Measurements from ENCODE around the gene GRAMD1B. TPM values are rescaled to one million over a fixed set of nuclear protein-coding genes. Genes with fewer than 3 reads are reported as not detected.
A peak's percentile ranks its signal among the peaks of the same experiment; 100 is the strongest.

The GRAMD1B gene
- 100 to 1,000 TPM in 1 of 6 donors, 10 to 100 TPM in 2, 1 to 10 TPM in 3; 5.8 to 132 (median 10.1) TPM for total RNA-seq

DNA sequence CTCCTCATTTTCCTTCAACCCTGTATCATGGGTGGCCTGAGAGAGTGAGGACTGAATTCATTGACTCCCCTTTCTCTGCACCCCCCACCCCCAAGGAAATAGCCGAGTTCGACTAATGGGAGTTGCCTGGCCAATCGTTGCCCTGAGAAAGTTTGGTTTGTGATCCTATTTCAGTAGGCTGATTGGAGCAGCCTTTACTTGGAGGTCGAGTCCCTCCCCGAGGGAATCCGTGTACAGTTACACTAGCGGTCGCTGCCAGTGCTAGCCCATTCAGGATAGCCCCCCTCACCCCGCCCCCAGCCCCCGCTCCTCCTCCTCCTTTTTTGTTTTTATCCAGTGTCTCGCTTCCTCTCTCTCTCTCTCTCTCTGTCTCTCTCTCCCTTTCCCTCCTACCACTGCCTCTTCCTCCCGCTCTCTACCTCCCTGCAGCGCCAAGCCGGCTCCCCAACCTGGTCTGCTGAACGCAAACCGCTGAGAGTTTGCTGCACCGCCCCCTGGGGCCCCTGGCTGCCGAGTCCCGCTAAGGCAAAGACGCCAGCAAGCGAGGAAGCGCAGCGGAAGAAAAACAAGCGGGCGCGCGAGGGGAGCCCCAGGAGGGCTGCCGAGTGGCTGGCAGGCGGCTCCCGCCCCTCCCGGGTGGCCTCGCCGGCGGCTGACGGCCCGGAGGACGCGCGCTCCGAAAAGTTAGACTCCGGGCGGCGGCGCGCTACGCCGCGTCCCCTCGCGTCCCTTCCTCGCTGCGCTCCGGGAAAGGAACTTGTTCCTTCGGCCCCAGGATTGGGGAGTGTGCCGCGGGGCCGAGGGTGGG, at the start of gene GRAMD1B:
TSS of gene GRAMD1B (plus strand) at position 357 of the 808 bp plus-strand sequence. CDS start 524 bp downstream, outside the sequence.
- Histone ChIP-seq H3K9me3 (no peaks in the 10 kb centered on the region), H3K27ac (peak within 1 kb of the TSS; percentile 70 to 87 (median 78)), H3K4me3 (peak within 1 kb of the TSS; percentile 22 to 64 (median 48)), H3K36me3 (no peaks in the 10 kb centered on the region), H3K27me3 (peaks cover 0 to 5% (median 0%) of the 10 kb centered on the region in 4 donors), H3K4me1 (peaks cover 3 to 18% (median 15%) of the 10 kb centered on the region in 4 donors)
- 2% methylated on average over 28 to 47 of the region's 57 CpGs for WGBS, 2 donors
- DNase-seq (peak; percentile 41 to 91), ATAC-seq (ENCODE audit: low FRiP score in 2 of 2) (peak in 1 of 2 donors; percentile 74)
- no peak for TF ChIP-seq POLR2AphosphoS5 (IDR thresholded peaks at IDR 0.05)
- no peak for TF ChIP-seq EP300 (IDR thresholded peaks at IDR 0.05)
- TF ChIP-seq POLR2A (IDR thresholded peaks at IDR 0.05): peak in 1 of 4 donors; percentile 36
- TF ChIP-seq, protein P1, sequence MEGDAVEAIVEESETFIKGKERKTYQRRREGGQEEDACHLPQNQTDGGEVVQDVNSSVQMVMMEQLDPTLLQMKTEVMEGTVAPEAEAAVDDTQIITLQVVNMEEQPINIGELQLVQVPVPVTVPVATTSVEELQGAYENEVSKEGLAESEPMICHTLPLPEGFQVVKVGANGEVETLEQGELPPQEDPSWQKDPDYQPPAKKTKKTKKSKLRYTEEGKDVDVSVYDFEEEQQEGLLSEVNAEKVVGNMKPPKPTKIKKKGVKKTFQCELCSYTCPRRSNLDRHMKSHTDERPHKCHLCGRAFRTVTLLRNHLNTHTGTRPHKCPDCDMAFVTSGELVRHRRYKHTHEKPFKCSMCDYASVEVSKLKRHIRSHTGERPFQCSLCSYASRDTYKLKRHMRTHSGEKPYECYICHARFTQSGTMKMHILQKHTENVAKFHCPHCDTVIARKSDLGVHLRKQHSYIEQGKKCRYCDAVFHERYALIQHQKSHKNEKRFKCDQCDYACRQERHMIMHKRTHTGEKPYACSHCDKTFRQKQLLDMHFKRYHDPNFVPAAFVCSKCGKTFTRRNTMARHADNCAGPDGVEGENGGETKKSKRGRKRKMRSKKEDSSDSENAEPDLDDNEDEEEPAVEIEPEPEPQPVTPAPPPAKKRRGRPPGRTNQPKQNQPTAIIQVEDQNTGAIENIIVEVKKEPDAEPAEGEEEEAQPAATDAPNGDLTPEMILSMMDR (IDR thresholded peaks at IDR 0.05): no peak

DNA sequence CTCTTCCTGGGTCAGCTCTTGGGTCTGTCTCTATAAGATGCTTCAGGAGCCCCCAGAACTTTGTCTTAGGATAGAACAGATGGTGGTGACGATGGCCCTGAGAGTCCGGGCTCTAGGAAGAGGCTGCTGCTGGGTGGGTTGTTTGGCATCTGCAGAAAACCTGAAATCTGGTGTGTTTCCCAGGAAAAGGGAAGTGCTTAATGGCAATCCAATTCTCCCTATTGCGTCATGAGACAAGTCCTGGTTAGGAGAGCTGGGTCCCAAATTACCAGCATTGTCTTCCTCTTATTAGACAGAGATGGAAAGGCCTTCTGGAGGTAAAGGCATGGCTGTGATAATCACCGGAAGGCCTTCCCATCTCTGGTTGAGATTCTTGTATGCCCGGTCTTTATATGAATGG, 48.9 kb upstream of the GRAMD1B start:
- WGBS, 2 donors: 86 to 97% methylated on average over 5 of the region's 5 CpGs
- TF ChIP-seq POLR2A (IDR thresholded peaks at IDR 0.05) (no peak), EP300 (IDR thresholded peaks at IDR 0.05) (no peak), POLR2AphosphoS5 (IDR thresholded peaks at IDR 0.05) (no peak)
- TF ChIP-seq, protein P1 (IDR thresholded peaks at IDR 0.05): no peak

DNA sequence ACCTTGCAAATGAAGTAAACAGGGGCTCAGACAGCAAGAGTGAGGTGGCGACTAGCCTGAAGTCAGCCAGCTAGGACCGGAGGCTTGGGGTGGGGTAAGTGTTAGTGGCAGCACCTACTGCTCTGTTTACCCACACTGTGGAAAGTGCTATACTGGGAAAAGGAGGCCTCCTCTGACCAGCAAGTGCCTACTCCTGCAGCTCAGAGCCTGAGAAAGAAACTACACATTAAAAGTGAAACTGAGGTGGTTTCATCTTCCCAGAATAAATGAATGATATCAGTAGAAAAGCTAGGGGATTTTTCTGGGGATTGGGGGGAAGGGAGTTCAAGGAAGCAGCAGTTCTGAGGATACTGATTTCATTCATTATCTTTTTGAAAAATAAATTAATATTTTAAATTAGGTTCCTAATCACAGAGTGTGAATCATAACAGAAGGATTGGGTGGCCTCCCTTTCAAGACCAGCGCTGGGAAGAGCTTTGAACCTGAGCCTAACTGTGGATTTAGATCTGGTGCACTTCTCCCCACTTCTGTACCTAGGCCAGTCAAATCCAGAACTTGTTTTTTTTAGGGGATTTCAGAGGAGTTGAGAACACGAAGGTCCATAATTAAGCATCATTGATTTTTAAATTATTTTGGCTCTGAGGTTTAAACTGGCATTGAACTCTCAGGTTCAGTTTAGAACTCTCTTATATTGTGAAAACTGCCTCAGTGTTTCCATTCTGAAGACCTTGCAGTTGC, 48.1 kb upstream of the GRAMD1B start:
- Histone ChIP-seq H3K4me3 (no peak overlapping the region), H3K27ac (no peak overlapping the region), H3K36me3 (no peaks in the 10 kb centered on the region), H3K4me1 (no peaks in the 10 kb centered on the region), H3K27me3 (no peaks in the 10 kb centered on the region), H3K9me3 (no peaks in the 10 kb centered on the region)
- ATAC-seq (ENCODE audit: low FRiP score in 2 of 2) (no peak), DNase-seq (no peak)
- WGBS, 2 donors: 69 to 85% methylated on average over 4 of the region's 4 CpGs
- TF ChIP-seq POLR2A (IDR thresholded peaks at IDR 0.05) (no peak), EP300 (IDR thresholded peaks at IDR 0.05) (no peak), POLR2AphosphoS5 (IDR thresholded peaks at IDR 0.05) (no peak)
- TF ChIP-seq, protein P1 (IDR thresholded peaks at IDR 0.05): no peak

More for the DNA sequence above, 48.9 kb upstream of the GRAMD1B start:
- H3K4me1 ChIP-seq: no peaks in the 10 kb centered on the region
- ATAC-seq (ENCODE audit: low FRiP score in 2 of 2): no peak
- H3K27ac ChIP-seq: no peak overlapping the region
- H3K36me3 ChIP-seq: no peaks in the 10 kb centered on the region
- no peak for DNase-seq
- no peak overlapping the region for H3K4me3 ChIP-seq
- no peaks in the 10 kb centered on the region for H3K9me3 ChIP-seq
- H3K27me3 ChIP-seq: no peaks in the 10 kb centered on the region

DNA sequence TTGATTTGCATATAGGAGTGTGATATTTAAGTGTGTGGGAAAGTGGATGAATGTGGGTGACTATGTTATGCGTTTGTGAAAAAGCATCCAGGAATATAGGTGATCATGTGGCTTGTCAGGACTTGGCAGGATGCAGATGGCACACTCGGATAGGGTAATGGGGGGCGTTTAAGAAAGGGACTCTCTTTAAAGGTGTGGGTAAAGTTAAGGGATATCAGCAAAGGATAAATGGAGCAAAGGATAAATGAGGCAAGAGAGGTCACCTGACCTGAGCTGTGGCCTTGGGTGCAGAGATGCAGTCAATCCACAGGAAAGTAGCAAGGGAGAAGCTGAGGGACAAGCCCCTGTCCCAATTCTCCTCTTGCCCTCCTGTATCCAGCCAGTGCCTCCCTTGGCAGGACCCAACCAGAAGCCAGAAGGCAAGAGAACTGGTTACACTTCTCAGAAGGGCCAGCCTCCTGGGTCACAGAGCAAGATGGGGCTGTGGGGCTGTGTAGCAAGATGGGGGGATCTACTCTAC, 47.5 kb upstream of the GRAMD1B start:
- WGBS, 2 donors: 81 to 83% methylated on average over 3 of the region's 3 CpGs
- no peak overlapping the region for H3K27ac ChIP-seq
- no peaks in the 10 kb centered on the region for H3K36me3 ChIP-seq
- no peak overlapping the region for H3K4me3 ChIP-seq
- no peaks in the 10 kb centered on the region for H3K27me3 ChIP-seq
- DNase-seq (no peak), ATAC-seq (ENCODE audit: low FRiP score in 2 of 2) (no peak)
- TF ChIP-seq POLR2AphosphoS5 (IDR thresholded peaks at IDR 0.05) (no peak), POLR2A (IDR thresholded peaks at IDR 0.05) (no peak)
- TF ChIP-seq, protein P1 (IDR thresholded peaks at IDR 0.05): no peak
- H3K9me3 ChIP-seq: no peaks in the 10 kb centered on the region
- no peaks in the 10 kb centered on the region for H3K4me1 ChIP-seq
